GM18520 (cell line): Measurements from ENCODE around the gene SWT1.
"Not testable (repeated sequence)": the region's sequence is repeated elsewhere in the genome, so short reads cannot be mapped to it uniquely, and the experiment has no call there.

Source experiments
- ATAC-seq: cut with Tn5 transposase; IDR thresholded peaks from one replicate; pipeline ENCODE4 v1.9.1; 2021; ENCODE audit not compliant: unreplicated experiment

SWT1 gene

GRCh38 chr1:185244015-185244747 is 87.2 kb downstream of the SWT1 start:
- ATAC-seq, result no peak

- no peak for ATAC-seq
Observed at GRCh38 chr1:185245466-185245865, 88.5 kb downstream of the SWT1 start.

GRCh38 chr1:185249563-185249962 is 92.6 kb downstream of the SWT1 start:
- no peak for ATAC-seq

- ATAC-seq, result no peak
Observed at GRCh38 chr1:185250063-185250462, 93.1 kb downstream of the SWT1 start.

- ATAC-seq, result not testable (repeated sequence)
Observed at GRCh38 chr1:185251928-185252327, 95.0 kb downstream of the SWT1 start.

GRCh38 chr1:185252404-185252803 is 95.4 kb downstream of the SWT1 start:
- ATAC-seq, result not testable (repeated sequence)

- ATAC-seq, result not testable (repeated sequence)
Observed at GRCh38 chr1:185255595-185255994, 98.6 kb downstream of the SWT1 start.

GRCh38 chr1:185257116-185257949 is 100.4 kb downstream of the SWT1 start:
- ATAC-seq, result not testable (repeated sequence)

- ATAC-seq, result no peak
Observed at GRCh38 chr1:185257950-185258208, 100.9 kb downstream of the SWT1 start.

GRCh38 chr1:185258676-185259075 is 101.7 kb downstream of the SWT1 start:
- no peak for ATAC-seq

GRCh38 chr1:185260611-185261010 is 103.6 kb downstream of the SWT1 start:
- ATAC-seq, result no peak

- no peak for ATAC-seq
Observed at GRCh38 chr1:185262151-185262550, 105.2 kb downstream of the SWT1 start.

- no peak for ATAC-seq
Observed at GRCh38 chr1:185263292-185263691, 106.3 kb downstream of the SWT1 start.

- no peak for ATAC-seq
Observed at GRCh38 chr1:185263780-185264179, 106.8 kb downstream of the SWT1 start.

GRCh38 chr1:185265314-185265713 is 108.3 kb downstream of the SWT1 start:
- no peak for ATAC-seq

GRCh38 chr1:185267301-185267700 is 110.3 kb downstream of the SWT1 start:
- no peak for ATAC-seq

GRCh38 chr1:185267701-185268100 is 110.7 kb downstream of the SWT1 start:
- ATAC-seq, result no peak

- no peak for ATAC-seq
Observed at GRCh38 chr1:185268352-185268751, 111.4 kb downstream of the SWT1 start.

- ATAC-seq, result no peak
Observed at GRCh38 chr1:185271921-185272320, 115.0 kb downstream of the SWT1 start.

- no peak for ATAC-seq
Observed at GRCh38 chr1:185279571-185279970, 122.6 kb downstream of the SWT1 start.

GRCh38 chr1:185280589-185280988 is 123.6 kb downstream of the SWT1 start:
- no peak for ATAC-seq

GRCh38 chr1:185281245-185281644 is 124.3 kb downstream of the SWT1 start:
- peak; percentile 72 for ATAC-seq
